ENCODE data around the gene SERTAD1.

SERTAD1 gene

DNA sequence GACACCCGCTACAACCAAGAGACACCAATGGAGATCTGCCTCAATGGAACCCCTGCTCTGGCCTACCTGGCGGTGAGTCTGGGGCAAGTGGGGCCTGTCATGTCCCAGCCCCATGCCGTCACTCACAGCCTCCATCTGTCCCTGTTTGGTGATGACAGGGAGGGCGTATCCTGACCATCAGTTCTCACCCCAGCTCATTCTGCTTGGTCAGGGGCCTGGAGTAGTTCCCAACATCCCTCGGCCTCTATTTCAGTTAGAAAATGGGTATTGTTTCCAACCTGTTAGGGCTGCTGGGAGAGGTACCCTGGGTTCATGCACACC is 54.0 kb downstream of the SERTAD1 start:
- no peak for TF ChIP-seq CTCF (conservative IDR thresholded peaks at IDR 0.05; ENCODE audit: low read depth)
- no peak for DNase-seq (ENCODE audit: low spot score)
- CTCF ChIA-PET = interaction anchor here (0.6 kb wide), 1 partner anchor 222 kb away, joined by 3 read pairs; no protein-coding TSS in a partner anchor
- H3K27ac ChIP-seq = no peak overlapping the region
- POLR2A ChIA-PET (ENCODE audit: low non-redundant PET) = no interaction called here
